ENCODE data around the gene CCDC88A. TPM values are rescaled to one million over a fixed set of nuclear protein-coding genes. Genes with fewer than 3 reads are reported as not detected.
"Not testable (repeated sequence)": the region's sequence is repeated elsewhere in the genome, so short reads cannot be mapped to it uniquely, and the experiment has no call there.

Gene CCDC88A
- total and polyA plus RNA-seq, 2 donors (not counting 1 experiment from before 2014, with no cell fraction given), result 40.8 to 56.5 TPM

GRCh38 chr2:55391155-55391554 lies 28.5 kb downstream of the CCDC88A start:
- no peaks in the 10 kb centered on the region for H3K9me3 ChIP-seq (ENCODE audit: control insufficient read depth, insufficient read depth, low read depth, low read length)
- H3K36me3 ChIP-seq (ENCODE audit: control insufficient read depth, insufficient read depth, low read length), result no peaks in the 10 kb centered on the region
- H3K27me3 ChIP-seq (ENCODE audit: control insufficient read depth, insufficient read depth, low read length), result no peaks in the 10 kb centered on the region
- DNase-seq (ENCODE audit: low read depth in 2 of 2), result no peak
- TF ChIP-seq CTCF (conservative IDR thresholded peaks at IDR 0.05 in 1 of 2, IDR thresholded peaks at IDR 0.05 in 1 of 2; ENCODE audit: low read depth in 1 of 2, low read length in 2 of 2) (no peak), EZH2 (IDR thresholded peaks at IDR 0.05; ENCODE audit: low read length, missing control alignments) (no peak)
- H3K4me1 ChIP-seq (ENCODE audit: control insufficient read depth, extremely low read depth, insufficient read depth, low read length), result no peaks in the 10 kb centered on the region
- H3K79me2 ChIP-seq (ENCODE audit: control insufficient read depth, insufficient read depth, low read length), result peaks cover 2% of the 10 kb centered on the region
- H3K9ac ChIP-seq (ENCODE audit: insufficient read depth, low read length), result no peak overlapping the region
- no peaks in the 10 kb centered on the region for H4K20me1 ChIP-seq (ENCODE audit: control insufficient read depth, extremely low read depth, insufficient read depth, low read length)
- H2AFZ ChIP-seq (ENCODE audit: low read length), result no peak overlapping the region
- no peak overlapping the region for H3K4me3 ChIP-seq (replicated peaks in 1 of 4; ENCODE audit: control extremely low read depth in 1 of 4, insufficient read depth in 1 of 4, low read depth in 3 of 4, low read length in 4 of 4)
- H3K4me2 ChIP-seq (ENCODE audit: extremely low read depth, insufficient read depth, low read length), result no peak overlapping the region
- no peak overlapping the region for H3K27ac ChIP-seq (ENCODE audit: insufficient read depth, low read length)

GRCh38 chr2:55385516-55385915 lies 34.1 kb downstream of the CCDC88A start:
- not testable (repeated sequence) for H4K20me1 ChIP-seq (ENCODE audit: control insufficient read depth, extremely low read depth, insufficient read depth, low read length); H3K4me3 ChIP-seq (replicated peaks in 1 of 4; ENCODE audit: control extremely low read depth in 1 of 4, insufficient read depth in 1 of 4, low read depth in 3 of 4, low read length in 4 of 4); H2AFZ ChIP-seq (ENCODE audit: low read length); H3K9ac ChIP-seq (ENCODE audit: insufficient read depth, low read length); H3K79me2 ChIP-seq (ENCODE audit: control insufficient read depth, insufficient read depth, low read length); H3K4me1 ChIP-seq (ENCODE audit: control insufficient read depth, extremely low read depth, insufficient read depth, low read length); H3K27ac ChIP-seq (ENCODE audit: insufficient read depth, low read length); DNase-seq (ENCODE audit: low read depth in 2 of 2); H3K9me3 ChIP-seq (ENCODE audit: control insufficient read depth, insufficient read depth, low read depth, low read length); H3K4me2 ChIP-seq (ENCODE audit: extremely low read depth, insufficient read depth, low read length); H3K27me3 ChIP-seq (ENCODE audit: control insufficient read depth, insufficient read depth, low read length); H3K36me3 ChIP-seq (ENCODE audit: control insufficient read depth, insufficient read depth, low read length)

GRCh38 chr2:55384786-55385185 lies 34.9 kb downstream of the CCDC88A start:
- Histone ChIP-seq H3K9ac (ENCODE audit: insufficient read depth, low read length) (no peak overlapping the region), H3K4me1 (ENCODE audit: control insufficient read depth, extremely low read depth, insufficient read depth, low read length) (no peaks in the 10 kb centered on the region), H3K27me3 (ENCODE audit: control insufficient read depth, insufficient read depth, low read length) (no peaks in the 10 kb centered on the region), H3K79me2 (ENCODE audit: control insufficient read depth, insufficient read depth, low read length) (peaks cover 2% of the 10 kb centered on the region), H3K27ac (ENCODE audit: insufficient read depth, low read length) (no peak overlapping the region), H3K4me3 (replicated peaks in 1 of 4; ENCODE audit: control extremely low read depth in 1 of 4, insufficient read depth in 1 of 4, low read depth in 3 of 4, low read length in 4 of 4) (no peak overlapping the region), H2AFZ (ENCODE audit: low read length) (no peak overlapping the region), H3K9me3 (ENCODE audit: control insufficient read depth, insufficient read depth, low read depth, low read length) (no peaks in the 10 kb centered on the region), H3K36me3 (ENCODE audit: control insufficient read depth, insufficient read depth, low read length) (no peaks in the 10 kb centered on the region), H3K4me2 (ENCODE audit: extremely low read depth, insufficient read depth, low read length) (no peak overlapping the region), H4K20me1 (ENCODE audit: control insufficient read depth, extremely low read depth, insufficient read depth, low read length) (no peaks in the 10 kb centered on the region)
- no peak for DNase-seq (ENCODE audit: low read depth in 2 of 2)
- TF ChIP-seq EZH2 (IDR thresholded peaks at IDR 0.05; ENCODE audit: low read length, missing control alignments) (no peak), CTCF (conservative IDR thresholded peaks at IDR 0.05 in 1 of 2, IDR thresholded peaks at IDR 0.05 in 1 of 2; ENCODE audit: low read depth in 1 of 2, low read length in 2 of 2) (no peak)

Data from fibroblast of lung (primary cell).